HEK293T (cell line): ENCODE data around the gene RHBDL3.

Experiments
- BHLHE40 ChIP-seq: fragments of 450-650 bp; IDR thresholded peaks from 2 replicates; pipeline ENCODE4 v1.6.1; 2016; ENCODE audit warnings: mild to moderate bottlenecking, moderate library complexity, borderline replicate concordance
- FOXA1 ChIP-seq: fragments of 450-650 bp; IDR thresholded peaks from 2 replicates; pipeline ENCODE4 v1.6.1; 2016; ENCODE audit warnings: mild to moderate bottlenecking
- FOXK2 ChIP-seq: fragments of 450-650 bp; IDR thresholded peaks from 2 replicates; pipeline ENCODE4 v1.6.1; 2016; ENCODE audit warnings: mild to moderate bottlenecking
- SP1 ChIP-seq: fragments of 450-650 bp; IDR thresholded peaks from 2 replicates; pipeline ENCODE4 v1.6.1; 2017
- SUZ12 ChIP-seq: fragments of 450-650 bp; IDR thresholded peaks from 2 replicates; pipeline ENCODE4 v1.6.1; 2016; ENCODE audit warnings: mild to moderate bottlenecking

DNA sequence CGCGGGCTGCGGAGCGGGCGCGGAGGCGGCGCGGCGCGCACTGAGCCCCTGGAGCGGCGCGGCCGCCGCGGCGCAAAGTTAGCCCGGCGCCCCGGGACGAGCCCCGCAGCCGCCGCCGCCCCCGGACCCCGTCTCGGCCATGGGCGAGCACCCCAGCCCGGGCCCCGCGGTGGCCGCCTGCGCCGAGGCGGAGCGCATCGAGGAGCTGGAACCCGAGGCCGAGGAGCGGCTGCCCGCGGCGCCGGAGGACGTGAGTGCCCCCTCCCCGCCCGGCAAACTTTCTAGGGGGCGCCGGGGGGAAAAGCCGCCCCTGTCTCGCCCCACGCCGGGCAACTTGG lies 388 bp downstream of the RHBDL3 start:
- TF ChIP-seq SP1 (no peak), FOXK2 (no peak), BHLHE40 (no peak), FOXA1 (no peak), SUZ12 (no peak)
